SK-N-SH treated with all-trans-retinoic acid at 6 μM for 48 hours (cell line): Measurements from ENCODE around the gene VRTN.
"Not testable (repeated sequence)": the region's sequence is repeated elsewhere in the genome, so short reads cannot be mapped to it uniquely, and the experiment has no call there.

ENCODE experiments used
- ISL1 ChIP-seq: fragments of 250-450 bp; sonication (Bioruptor Pico); IDR thresholded peaks from 2 replicates; pipeline ENCODE4 v2.1.2; 2022; ENCODE audit warnings: mild to moderate bottlenecking, moderate library complexity
- RARB ChIP-seq: fragments of 250-450 bp; sonication (Bioruptor Pico); IDR thresholded peaks from 2 replicates; pipeline ENCODE4 v1.8.0; 2021; ENCODE audit warnings: mild to moderate bottlenecking, moderate library complexity
- SNAI2 ChIP-seq: fragments of 250-450 bp; sonication (Bioruptor Pico); IDR thresholded peaks from 2 replicates; pipeline ENCODE4 v1.5.0; 2020; ENCODE audit warnings: mild to moderate bottlenecking, moderate library complexity
- TF ChIP-seq, protein P1 (sequence below): fragments of 250-450 bp; sonication (Bioruptor Pico); IDR thresholded peaks from 2 replicates; pipeline ENCODE4 v1.8.0; 2020; ENCODE audit warnings: mild to moderate bottlenecking, moderate library complexity, borderline replicate concordance

DNA sequence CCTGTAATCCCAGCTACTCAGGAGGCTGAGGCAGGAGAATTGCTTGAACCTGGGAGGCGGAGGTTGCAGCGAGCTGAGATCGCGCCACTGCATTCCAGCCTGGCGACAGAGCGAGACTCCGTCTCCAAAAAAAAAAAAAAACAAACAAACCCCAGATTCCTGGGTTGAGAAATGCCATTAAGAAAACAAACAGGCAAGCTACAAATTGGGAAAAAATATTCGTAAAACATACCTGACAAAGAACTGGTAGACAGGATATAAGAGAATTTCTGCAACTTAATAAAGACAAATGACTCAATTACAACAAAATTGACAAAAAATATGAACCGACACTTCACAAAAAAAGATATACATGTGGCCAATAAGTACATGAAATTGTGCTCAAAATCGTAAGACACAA is 33.3 kb downstream of the VRTN start:
- not testable (repeated sequence) for TF ChIP-seq ISL1 (CRISPR knock-in tag); RARB; SNAI2 (CRISPR knock-in tag)
- TF ChIP-seq, protein P1, sequence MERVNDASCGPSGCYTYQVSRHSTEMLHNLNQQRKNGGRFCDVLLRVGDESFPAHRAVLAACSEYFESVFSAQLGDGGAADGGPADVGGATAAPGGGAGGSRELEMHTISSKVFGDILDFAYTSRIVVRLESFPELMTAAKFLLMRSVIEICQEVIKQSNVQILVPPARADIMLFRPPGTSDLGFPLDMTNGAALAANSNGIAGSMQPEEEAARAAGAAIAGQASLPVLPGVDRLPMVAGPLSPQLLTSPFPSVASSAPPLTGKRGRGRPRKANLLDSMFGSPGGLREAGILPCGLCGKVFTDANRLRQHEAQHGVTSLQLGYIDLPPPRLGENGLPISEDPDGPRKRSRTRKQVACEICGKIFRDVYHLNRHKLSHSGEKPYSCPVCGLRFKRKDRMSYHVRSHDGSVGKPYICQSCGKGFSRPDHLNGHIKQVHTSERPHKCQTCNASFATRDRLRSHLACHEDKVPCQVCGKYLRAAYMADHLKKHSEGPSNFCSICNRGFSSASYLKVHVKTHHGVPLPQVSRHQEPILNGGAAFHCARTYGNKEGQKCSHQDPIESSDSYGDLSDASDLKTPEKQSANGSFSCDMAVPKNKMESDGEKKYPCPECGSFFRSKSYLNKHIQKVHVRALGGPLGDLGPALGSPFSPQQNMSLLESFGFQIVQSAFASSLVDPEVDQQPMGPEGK (CRISPR knock-in tag), result not testable (repeated sequence)
